ENCODE measurements around the gene PNPLA3. TPM values are rescaled to one million over a fixed set of nuclear protein-coding genes. Genes with fewer than 3 reads are reported as not detected.

Gene PNPLA3
- polyA plus RNA-seq, 1 of the 3 experiments (the other 2 are of a cell fraction), result 3.2 TPM

DNA sequence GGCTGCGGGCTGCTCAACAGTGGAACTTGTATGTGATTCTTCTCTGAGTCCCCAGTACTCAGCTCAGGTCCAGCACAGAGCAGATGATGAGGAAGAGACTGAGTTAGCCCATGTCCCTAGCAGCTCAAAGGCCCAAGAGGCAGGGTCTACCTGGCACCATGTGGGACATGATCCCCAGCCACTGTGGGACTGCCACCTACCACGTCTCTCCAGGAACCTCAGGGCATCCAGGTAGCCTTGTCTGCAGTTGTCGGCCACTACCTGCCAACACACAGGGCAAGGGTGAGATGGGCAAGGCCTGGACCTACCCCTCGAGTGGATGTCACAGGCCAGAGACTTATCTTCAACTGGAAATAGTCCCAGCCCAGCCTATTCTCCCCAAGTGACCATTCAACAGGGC, 36.2 kb upstream of the PNPLA3 start:
- H3K4me2 ChIP-seq, result no peak overlapping the region
- H3K27ac ChIP-seq (ENCODE audit: low read depth in 2 of 2, low read length in 1 of 2), result no peak overlapping the region
- no peaks in the 10 kb centered on the region for H4K20me1 ChIP-seq (ENCODE audit: insufficient read depth)
- WGBS (ENCODE audit: low lambda C conversion rate), result no CpG with 5 or more reads among the region's 4 CpGs
- no peaks in the 10 kb centered on the region for H3K36me3 ChIP-seq (replicated peaks in 1 of 2; ENCODE audit: control insufficient read depth in 1 of 2, insufficient read depth in 2 of 2, low read length in 1 of 2)
- no peak overlapping the region for H3K4me3 ChIP-seq (ENCODE audit: low read depth in 2 of 2, low read length in 1 of 2)
- no peaks in the 10 kb centered on the region; a peak in 1 of 4 replicates for H3K4me1 ChIP-seq (ENCODE audit: control insufficient read depth in 1 of 2, insufficient read depth in 2 of 2, low read depth in 1 of 2, low read length in 1 of 2)
- TF ChIP-seq NRF1 (IDR thresholded peaks at IDR 0.05; ENCODE audit: low read depth, low read length) (no peak), CHD2 (IDR thresholded peaks at IDR 0.05; ENCODE audit: low read length, partially characterized antibody) (no peak), TCF12 (IDR thresholded peaks at IDR 0.05) (no peak), MEF2A (IDR thresholded peaks at IDR 0.05; ENCODE audit: borderline replicate concordance, low read depth) (no peak), EZH2phosphoT487 (IDR thresholded peaks at IDR 0.05; ENCODE audit: borderline replicate concordance, low read depth) (no peak), NFIC (IDR thresholded peaks at IDR 0.05; ENCODE audit: borderline replicate concordance) (no peak), TEAD4 (IDR thresholded peaks at IDR 0.05; ENCODE audit: borderline replicate concordance, insufficient read depth) (no peak), FOXM1 (IDR thresholded peaks at IDR 0.05; ENCODE audit: low read depth) (no peak), RXRA (IDR thresholded peaks at IDR 0.05; ENCODE audit: borderline replicate concordance, low read depth) (no peak), RFX5 (IDR thresholded peaks at IDR 0.05; ENCODE audit: low read length) (no peak), MXI1 (IDR thresholded peaks at IDR 0.05; ENCODE audit: low read depth, low read length) (no peak), JUND (IDR thresholded peaks at IDR 0.05) (no peak), FOSL2 (IDR thresholded peaks at IDR 0.05; ENCODE audit: borderline replicate concordance, low read depth) (no peak), RAD21 (IDR thresholded peaks at IDR 0.05; ENCODE audit: low read length) (no peak), GABPA (IDR thresholded peaks at IDR 0.05; ENCODE audit: low read depth) (no peak), POLR2AphosphoS5 (IDR thresholded peaks at IDR 0.05; ENCODE audit: low read depth, low read length) (no peak)
- TF ChIP-seq, protein P1, sequence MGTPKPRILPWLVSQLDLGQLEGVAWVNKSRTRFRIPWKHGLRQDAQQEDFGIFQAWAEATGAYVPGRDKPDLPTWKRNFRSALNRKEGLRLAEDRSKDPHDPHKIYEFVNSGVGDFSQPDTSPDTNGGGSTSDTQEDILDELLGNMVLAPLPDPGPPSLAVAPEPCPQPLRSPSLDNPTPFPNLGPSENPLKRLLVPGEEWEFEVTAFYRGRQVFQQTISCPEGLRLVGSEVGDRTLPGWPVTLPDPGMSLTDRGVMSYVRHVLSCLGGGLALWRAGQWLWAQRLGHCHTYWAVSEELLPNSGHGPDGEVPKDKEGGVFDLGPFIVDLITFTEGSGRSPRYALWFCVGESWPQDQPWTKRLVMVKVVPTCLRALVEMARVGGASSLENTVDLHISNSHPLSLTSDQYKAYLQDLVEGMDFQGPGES (IDR thresholded peaks at IDR 0.05; ENCODE audit: low read depth, low read length), result no peak
- TF ChIP-seq, protein P2, sequence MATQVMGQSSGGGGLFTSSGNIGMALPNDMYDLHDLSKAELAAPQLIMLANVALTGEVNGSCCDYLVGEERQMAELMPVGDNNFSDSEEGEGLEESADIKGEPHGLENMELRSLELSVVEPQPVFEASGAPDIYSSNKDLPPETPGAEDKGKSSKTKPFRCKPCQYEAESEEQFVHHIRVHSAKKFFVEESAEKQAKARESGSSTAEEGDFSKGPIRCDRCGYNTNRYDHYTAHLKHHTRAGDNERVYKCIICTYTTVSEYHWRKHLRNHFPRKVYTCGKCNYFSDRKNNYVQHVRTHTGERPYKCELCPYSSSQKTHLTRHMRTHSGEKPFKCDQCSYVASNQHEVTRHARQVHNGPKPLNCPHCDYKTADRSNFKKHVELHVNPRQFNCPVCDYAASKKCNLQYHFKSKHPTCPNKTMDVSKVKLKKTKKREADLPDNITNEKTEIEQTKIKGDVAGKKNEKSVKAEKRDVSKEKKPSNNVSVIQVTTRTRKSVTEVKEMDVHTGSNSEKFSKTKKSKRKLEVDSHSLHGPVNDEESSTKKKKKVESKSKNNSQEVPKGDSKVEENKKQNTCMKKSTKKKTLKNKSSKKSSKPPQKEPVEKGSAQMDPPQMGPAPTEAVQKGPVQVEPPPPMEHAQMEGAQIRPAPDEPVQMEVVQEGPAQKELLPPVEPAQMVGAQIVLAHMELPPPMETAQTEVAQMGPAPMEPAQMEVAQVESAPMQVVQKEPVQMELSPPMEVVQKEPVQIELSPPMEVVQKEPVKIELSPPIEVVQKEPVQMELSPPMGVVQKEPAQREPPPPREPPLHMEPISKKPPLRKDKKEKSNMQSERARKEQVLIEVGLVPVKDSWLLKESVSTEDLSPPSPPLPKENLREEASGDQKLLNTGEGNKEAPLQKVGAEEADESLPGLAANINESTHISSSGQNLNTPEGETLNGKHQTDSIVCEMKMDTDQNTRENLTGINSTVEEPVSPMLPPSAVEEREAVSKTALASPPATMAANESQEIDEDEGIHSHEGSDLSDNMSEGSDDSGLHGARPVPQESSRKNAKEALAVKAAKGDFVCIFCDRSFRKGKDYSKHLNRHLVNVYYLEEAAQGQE (IDR thresholded peaks at IDR 0.05; ENCODE audit: low read depth, low read length), result no peak
- TF ChIP-seq, protein P3, sequence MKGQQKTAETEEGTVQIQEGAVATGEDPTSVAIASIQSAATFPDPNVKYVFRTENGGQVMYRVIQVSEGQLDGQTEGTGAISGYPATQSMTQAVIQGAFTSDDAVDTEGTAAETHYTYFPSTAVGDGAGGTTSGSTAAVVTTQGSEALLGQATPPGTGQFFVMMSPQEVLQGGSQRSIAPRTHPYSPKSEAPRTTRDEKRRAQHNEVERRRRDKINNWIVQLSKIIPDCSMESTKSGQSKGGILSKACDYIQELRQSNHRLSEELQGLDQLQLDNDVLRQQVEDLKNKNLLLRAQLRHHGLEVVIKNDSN (IDR thresholded peaks at IDR 0.05; ENCODE audit: borderline replicate concordance, low read depth), result no peak
- ChIA-PET POLR2A (no interaction called here), CTCF (interaction anchor here (1.4 to 2.6 kb wide), 2 partner anchors 16 to 58 kb away, joined by 9 to 11 read pairs; no protein-coding TSS in a partner anchor)
- no peaks in the 10 kb centered on the region for H3K9me2 ChIP-seq
- H3F3A ChIP-seq (replicated peaks; ENCODE audit: insufficient read depth), result no peaks in the 10 kb centered on the region
- no peaks in the 10 kb centered on the region for H3K9me3 ChIP-seq
- no peaks in the 10 kb centered on the region; the same call in 1 of the 2 replicates for H3K27me3 ChIP-seq (ENCODE audit: insufficient read depth)
- H3K79me2 ChIP-seq (ENCODE audit: insufficient read depth), result no peaks in the 10 kb centered on the region
- no peak for DNase-seq
- H3K9ac ChIP-seq, result no peak overlapping the region
- no peak overlapping the region for H2AFZ ChIP-seq (ENCODE audit: low read depth)

Measured in SK-N-SH (cell line).